NCI-H1417 (cell line): ENCODE results near the gene MYL10.

Source experiments
- DNase-seq, 3 experiments: peaks; one replicate each; lab custom pipeline; 2025; lab: John Stamatoyannopoulos, UW

MYL10 gene

DNA sequence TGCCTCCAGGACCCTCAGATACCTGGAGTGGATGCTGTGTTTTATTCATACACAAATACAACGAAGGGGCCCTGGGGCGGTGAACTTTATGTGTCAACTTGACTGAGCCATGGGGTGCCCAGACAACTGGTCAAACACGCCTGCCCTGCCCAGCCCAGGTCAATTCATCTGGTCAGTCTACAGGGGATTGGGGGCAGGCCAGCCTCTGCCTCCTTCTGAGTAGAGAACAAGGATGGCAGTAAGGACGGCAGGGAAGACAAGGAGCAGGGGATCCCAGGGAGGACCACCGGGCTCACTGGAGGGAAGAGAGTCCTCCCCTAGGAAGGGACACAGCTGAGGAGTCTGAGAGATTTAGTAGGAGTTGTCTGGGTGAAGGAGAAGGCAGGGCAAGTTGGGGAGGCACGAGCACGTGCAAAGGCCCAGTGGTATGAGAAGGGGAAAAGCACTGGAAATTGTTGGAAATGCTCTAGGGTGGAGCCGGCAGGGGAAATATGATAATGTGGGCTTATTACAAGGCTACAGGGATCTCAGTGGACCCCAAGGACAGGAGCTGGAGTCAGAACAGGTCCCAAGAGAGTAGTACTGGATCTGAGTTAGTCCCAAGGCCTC, 63.4 kb downstream of the MYL10 start:
- no peak for DNase-seq

DNA sequence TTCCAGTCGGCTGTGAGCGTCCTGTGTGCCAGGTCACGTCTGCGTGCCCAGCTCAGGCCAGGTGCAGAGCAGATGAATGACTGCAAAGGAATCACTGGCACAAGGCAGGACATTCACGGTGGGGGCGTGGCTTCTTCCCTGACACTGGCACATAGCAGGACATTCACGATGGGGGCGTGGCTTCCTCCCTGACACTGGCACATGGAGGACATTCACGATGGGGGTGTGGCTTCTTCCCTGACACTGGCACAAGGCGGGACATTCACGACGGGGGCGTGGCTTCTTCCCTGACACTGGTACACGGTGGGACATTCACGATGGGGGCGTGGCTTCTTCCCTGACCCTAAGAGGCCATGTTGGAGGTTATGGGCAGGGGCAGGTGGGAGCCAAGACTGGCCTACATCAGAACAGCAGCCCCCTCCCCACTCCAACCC, 64.3 kb downstream of the MYL10 start:
- peak in 2 of 3 experiments; percentile 10 to 38 for DNase-seq

DNA sequence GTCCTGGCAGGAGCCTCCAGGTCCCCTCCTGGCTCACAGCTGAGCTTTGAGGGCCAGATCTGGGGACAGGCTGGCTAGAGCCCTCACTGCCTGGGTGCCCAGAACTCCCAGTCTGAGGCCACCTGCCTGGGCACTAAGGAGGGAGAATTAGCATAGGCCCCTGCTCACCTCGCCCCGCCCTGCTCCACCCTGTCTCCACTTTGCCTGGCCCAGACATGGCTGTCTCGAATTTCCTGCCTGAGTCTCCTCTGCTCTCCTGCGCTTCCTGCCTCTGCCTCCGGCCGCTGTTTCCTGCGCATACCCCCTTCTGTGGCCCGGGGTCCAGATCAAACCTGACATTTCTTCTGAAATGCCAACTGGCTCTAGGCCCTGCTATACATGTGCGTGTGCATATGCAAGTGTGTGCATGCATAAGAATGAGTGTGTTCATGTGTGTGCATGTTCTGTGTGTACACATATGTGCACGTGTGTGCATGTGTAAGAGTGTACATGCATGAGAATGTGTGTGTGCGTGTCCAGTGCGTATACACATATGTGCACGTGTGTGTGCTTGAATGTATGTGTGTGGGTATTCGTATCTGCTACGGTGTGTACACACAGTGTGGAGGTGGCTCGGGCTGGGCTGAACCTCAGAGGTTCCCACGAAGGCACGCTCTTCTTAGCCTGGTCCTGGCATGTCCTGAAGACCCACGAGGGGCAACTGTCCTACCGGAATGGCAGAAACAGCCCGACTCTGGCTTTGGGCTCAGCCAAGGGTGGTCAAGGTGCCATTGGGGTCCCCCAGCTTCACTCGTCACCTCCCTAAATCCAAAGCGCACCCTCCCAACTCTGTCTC, 64.9 kb downstream of the MYL10 start:
- no peak for DNase-seq
